GM21717 (cell line): Measurements from ENCODE around the gene MEDAG.

Source experiments
- ATAC-seq: cut with Tn5 transposase; IDR thresholded peaks from one replicate; pipeline ENCODE4 v1.9.1; 2021; ENCODE audit warnings: mild to moderate bottlenecking, moderate library complexity; ENCODE audit not compliant: unreplicated experiment

Gene MEDAG

GRCh38 chr13:30872685-30873461, 33.2 kb upstream of the MEDAG start:
- no peak for ATAC-seq

- ATAC-seq = no peak
These were observed 32.6 kb upstream of the MEDAG start for GRCh38 chr13:30873499-30873898.

GRCh38 chr13:30874111-30874510, 32.0 kb upstream of the MEDAG start:
- ATAC-seq = no peak

- ATAC-seq = no peak
These were observed 31.5 kb upstream of the MEDAG start for GRCh38 chr13:30874561-30874960.

GRCh38 chr13:30877335-30877734, 28.7 kb upstream of the MEDAG start:
- no peak for ATAC-seq

- ATAC-seq = no peak
These were observed 25.8 kb upstream of the MEDAG start for GRCh38 chr13:30880151-30880855.

GRCh38 chr13:30880856-30881155, 25.3 kb upstream of the MEDAG start:
- no peak for ATAC-seq

- ATAC-seq = no peak
These were observed 24.9 kb upstream of the MEDAG start for GRCh38 chr13:30881191-30881651.

GRCh38 chr13:30882026-30882850, 23.8 kb upstream of the MEDAG start:
- ATAC-seq = no peak

GRCh38 chr13:30882996-30883766, 22.9 kb upstream of the MEDAG start:
- no peak for ATAC-seq

- no peak for ATAC-seq
These were observed 21.5 kb upstream of the MEDAG start for GRCh38 chr13:30884543-30884942.

GRCh38 chr13:30889196-30889690, 16.8 kb upstream of the MEDAG start:
- no peak for ATAC-seq

GRCh38 chr13:30892966-30893365, 13.1 kb upstream of the MEDAG start:
- ATAC-seq = no peak

GRCh38 chr13:30895773-30896172, 10.3 kb upstream of the MEDAG start:
- no peak for ATAC-seq

GRCh38 chr13:30898070-30898469, 8.0 kb upstream of the MEDAG start:
- no peak for ATAC-seq

- ATAC-seq = no peak
These were observed 7.3 kb upstream of the MEDAG start for GRCh38 chr13:30898678-30899241.

- no peak for ATAC-seq
These were observed 5.6 kb upstream of the MEDAG start for GRCh38 chr13:30900436-30900835.

- ATAC-seq = no peak
These were observed 4.9 kb upstream of the MEDAG start for GRCh38 chr13:30900952-30901749.

GRCh38 chr13:30904043-30904442, 2.0 kb upstream of the MEDAG start:
- no peak for ATAC-seq
